GM10248 (cell line): ENCODE results near the gene DAD1.

Experiments
- CTCF ChIA-PET: fragments of 300-600 bp; sonication (Branson Sonifier 250); formaldehyde crosslinking; extraction: SDS; loops from one replicate; lab custom pipeline; 2021; ENCODE audit warnings: antibody characterized with exemption; lab: Yijun Ruan, JAX
- POLR2A ChIA-PET: fragments of 350-650 bp; sonication (Branson Sonifier 250); formaldehyde crosslinking; extraction: SDS; loops from one replicate; lab custom pipeline; 2020; ENCODE audit warnings: antibody characterized with exemption; lab: Yijun Ruan, JAX
- DNase-seq: peaks from one replicate; pipeline ENCODE4 v3.0.0; 2012; ENCODE audit errors: extremely low spot score
- TF ChIP-seq, protein P1 (sequence below): IDR thresholded peaks from 2 replicates; pipeline ENCODE4 v1.5.1; 2012; ENCODE audit warnings: mild to moderate bottlenecking, low read depth; ENCODE audit errors: extremely low read depth, missing control alignments, control extremely low read depth

DAD1 gene

DNA sequence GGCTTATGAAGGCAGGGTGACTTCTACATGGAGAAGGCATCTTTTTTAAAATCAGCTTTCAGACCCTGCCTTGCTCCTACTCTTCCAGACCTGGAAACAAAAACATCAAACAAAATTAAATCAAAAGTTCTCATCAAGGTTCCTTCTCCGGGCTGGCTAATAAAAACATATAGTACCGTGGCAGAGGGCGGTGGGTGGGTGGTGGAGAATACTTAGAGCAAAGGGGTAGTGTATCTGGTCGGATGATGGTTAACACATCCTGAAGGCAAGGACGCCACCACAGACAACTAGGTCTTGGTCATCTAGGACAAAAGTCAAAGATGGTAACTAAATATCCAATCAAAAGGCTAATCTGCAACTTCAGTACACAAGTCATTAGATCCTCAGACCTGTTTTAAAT is 1.8 kb downstream of the DAD1 start:
- TF ChIP-seq, protein P1, sequence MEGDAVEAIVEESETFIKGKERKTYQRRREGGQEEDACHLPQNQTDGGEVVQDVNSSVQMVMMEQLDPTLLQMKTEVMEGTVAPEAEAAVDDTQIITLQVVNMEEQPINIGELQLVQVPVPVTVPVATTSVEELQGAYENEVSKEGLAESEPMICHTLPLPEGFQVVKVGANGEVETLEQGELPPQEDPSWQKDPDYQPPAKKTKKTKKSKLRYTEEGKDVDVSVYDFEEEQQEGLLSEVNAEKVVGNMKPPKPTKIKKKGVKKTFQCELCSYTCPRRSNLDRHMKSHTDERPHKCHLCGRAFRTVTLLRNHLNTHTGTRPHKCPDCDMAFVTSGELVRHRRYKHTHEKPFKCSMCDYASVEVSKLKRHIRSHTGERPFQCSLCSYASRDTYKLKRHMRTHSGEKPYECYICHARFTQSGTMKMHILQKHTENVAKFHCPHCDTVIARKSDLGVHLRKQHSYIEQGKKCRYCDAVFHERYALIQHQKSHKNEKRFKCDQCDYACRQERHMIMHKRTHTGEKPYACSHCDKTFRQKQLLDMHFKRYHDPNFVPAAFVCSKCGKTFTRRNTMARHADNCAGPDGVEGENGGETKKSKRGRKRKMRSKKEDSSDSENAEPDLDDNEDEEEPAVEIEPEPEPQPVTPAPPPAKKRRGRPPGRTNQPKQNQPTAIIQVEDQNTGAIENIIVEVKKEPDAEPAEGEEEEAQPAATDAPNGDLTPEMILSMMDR = no peak
- ChIA-PET CTCF (interaction anchor here (16.3 kb wide), 1 partner anchor 15 kb away, joined by 191 read pairs; no protein-coding TSS in a partner anchor), POLR2A (no interaction called here)
- DNase-seq = no peak

DNA sequence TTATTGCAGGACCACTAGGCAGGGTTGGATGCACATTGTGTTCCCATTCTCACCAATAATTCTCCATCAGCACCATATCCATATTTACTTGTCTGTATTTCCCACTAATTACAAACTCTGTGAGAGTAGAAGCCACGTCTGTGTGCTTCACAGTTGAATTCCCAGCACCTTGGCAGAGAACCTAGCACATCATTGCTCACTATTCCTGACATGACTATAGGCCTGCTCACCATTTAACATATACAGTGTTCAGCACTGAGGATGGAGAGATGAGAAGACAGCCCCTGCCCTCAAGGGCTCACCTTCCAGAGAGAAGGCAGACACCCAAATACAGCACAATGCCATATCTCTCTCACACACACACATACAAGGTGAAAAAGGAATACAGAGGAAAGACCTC is 5.0 kb downstream of the DAD1 start:
- CTCF ChIA-PET = interaction anchor here (1.0 to 16.3 kb wide), 5 partner anchors 10 to 270 kb away, joined by 4 to 191 read pairs (median 8); no protein-coding TSS in a partner anchor
- no peak for DNase-seq
- POLR2A ChIA-PET = no interaction called here
- TF ChIP-seq, protein P1 = no peak

DNA sequence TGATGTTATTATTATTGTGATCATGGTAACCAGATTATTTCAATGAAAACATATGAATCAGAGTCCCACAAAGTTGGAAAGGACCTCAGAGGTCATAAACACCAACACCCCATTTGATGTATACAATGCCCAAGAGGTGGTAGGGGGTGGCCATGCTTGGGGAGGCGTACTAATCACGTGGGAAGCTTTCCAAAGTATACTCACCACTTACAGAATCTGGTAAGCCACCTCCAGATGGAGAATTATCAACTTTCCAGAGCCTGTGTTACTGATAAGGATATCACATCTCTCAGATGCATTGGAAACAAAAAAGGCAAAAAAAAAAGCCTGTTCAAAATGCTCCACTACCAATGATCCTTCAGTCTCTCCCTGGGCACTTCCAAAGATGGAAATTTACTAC is 8.4 kb downstream of the DAD1 start:
- DNase-seq = no peak
- POLR2A ChIA-PET = no interaction called here
- TF ChIP-seq, protein P1 = no peak
- CTCF ChIA-PET = interaction anchor here (16.3 kb wide), 1 partner anchor 9 kb away, joined by 191 read pairs; no protein-coding TSS in a partner anchor

DNA sequence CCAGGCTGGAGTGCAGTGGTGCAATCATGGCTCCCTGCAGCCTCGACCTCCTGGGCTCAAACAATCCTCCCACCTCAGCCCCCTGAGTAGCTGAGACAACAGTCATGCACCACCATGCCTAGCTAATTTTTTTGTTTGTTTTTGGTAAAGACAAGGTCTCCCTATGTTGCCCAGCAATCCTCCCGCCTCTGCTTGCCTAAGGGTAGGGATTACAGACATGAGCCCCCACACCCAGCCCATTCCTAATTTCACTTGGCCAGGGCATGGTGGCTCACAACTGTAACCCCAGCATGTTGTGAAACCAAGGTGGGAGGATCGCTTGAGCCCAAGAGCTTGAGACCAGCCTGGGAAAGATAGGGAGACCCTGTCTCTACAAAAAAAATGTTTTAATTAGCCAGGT is 9.1 kb downstream of the DAD1 start:
- CTCF ChIA-PET = interaction anchor here (0.6 to 16.3 kb wide), 3 partner anchors 8 to 440 kb away, joined by 3 to 191 read pairs (median 3); no protein-coding TSS in a partner anchor

DNA sequence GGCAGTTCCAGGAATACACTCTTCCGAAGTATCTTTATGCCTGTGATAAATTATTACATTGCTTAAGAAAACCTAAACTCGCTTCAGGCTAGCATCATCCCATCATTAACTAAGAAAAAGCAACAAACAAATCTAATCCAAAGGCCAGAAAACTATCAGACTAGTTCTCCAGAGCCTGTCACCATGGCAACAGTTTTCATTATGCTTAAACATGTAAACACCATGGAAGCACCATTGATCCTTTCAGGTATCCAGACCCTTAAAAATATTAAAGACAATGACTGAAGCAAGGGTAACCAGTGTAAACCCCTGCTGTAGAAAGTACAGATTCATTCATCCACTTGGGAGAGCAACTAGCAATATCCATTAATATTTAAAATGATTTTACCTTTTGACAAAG is 9.8 kb downstream of the DAD1 start:
- ChIA-PET CTCF (interaction anchor here (0.9 to 16.3 kb wide), 6 partner anchors 7 to 407 kb away, joined by 3 to 191 read pairs (median 4); no protein-coding TSS in a partner anchor), POLR2A (no interaction called here)
- DNase-seq = no peak
- TF ChIP-seq, protein P1 = no peak

More for the DNA sequence above, 9.1 kb downstream of the DAD1 start:
- POLR2A ChIA-PET = no interaction called here
- TF ChIP-seq, protein P1 = no peak
- no peak for DNase-seq

DNA sequence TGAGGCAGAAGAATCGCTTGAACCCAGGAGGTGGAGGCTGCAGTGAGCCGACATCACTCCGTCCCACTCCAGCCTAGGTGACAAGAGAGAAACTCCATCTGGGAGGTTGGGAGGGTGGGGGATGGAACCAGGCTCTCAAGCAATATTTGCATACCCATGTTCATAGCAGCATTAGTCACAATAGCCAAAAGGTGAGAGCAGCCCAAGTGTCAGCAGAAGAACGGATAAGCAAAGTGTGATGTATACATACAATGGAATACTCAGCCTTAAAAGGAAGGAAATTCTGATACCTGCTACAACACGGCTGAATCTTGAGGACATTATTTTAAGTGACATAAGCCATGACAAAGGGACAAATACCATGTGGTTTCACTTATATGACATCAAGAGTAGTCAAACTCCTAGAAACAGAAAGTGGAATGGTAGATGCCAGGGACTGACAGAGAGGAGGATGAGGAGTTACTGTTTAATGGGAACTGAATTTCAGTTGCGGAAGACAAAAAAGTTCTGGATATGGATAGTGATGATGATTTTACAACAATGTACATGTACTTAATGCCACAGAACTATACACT is 11.6 kb downstream of the DAD1 start:
- ChIA-PET CTCF (interaction anchor here (1.0 kb wide), 1 partner anchor 12 kb away, joined by 3 read pairs; the partner anchor contains the start of gene DAD1), POLR2A (no interaction called here)
- no peak for DNase-seq
- TF ChIP-seq, protein P1 = no peak
